Neural progenitor cell (in vitro differentiated cells): ENCODE data around the gene SULT1A3.
"Not testable (repeated sequence)": the region's sequence is repeated elsewhere in the genome, so short reads cannot be mapped to it uniquely, and the experiment has no call there.

Source experiments
- CTCF ChIP-seq: fragments of 200-600 bp; sonication (generic); IDR thresholded peaks from 2 replicates; pipeline ENCODE4 v1.5.1; 2017; ENCODE audit warnings: antibody characterized with exemption, mild to moderate bottlenecking
- EZH2 ChIP-seq: fragments of 200-600 bp; sonication (generic); IDR thresholded peaks from 2 replicates; pipeline ENCODE4 v1.6.1; 2017; ENCODE audit warnings: antibody characterized with exemption, mild to moderate bottlenecking, moderate library complexity

GRCh38 chr16:30199049-30199448, at the start of gene SULT1A3:
- TF ChIP-seq CTCF, EZH2: not testable (repeated sequence)
